ENCODE data around the gene HS3ST5.
"Not testable (repeated sequence)": the region's sequence is repeated elsewhere in the genome, so short reads cannot be mapped to it uniquely, and the experiment has no call there.

HS3ST5 gene

GRCh38 chr6:114280239-114280982 lies 62.4 kb downstream of the HS3ST5 start:
- FAIRE-seq = no peak
- no peak for DNase-seq (ENCODE audit: low spot score)

GRCh38 chr6:114277220-114277619 lies 65.6 kb downstream of the HS3ST5 start:
- no peak for DNase-seq (ENCODE audit: low spot score)
- FAIRE-seq = no peak

GRCh38 chr6:114276783-114277182 lies 66.0 kb downstream of the HS3ST5 start:
- DNase-seq (ENCODE audit: low spot score) (no peak), FAIRE-seq (no peak)

GRCh38 chr6:114274836-114275235 lies 68.0 kb downstream of the HS3ST5 start:
- FAIRE-seq = no peak
- no peak for DNase-seq (ENCODE audit: low spot score)

GRCh38 chr6:114272582-114272981 lies 70.2 kb downstream of the HS3ST5 start:
- FAIRE-seq (no peak), DNase-seq (ENCODE audit: low spot score) (no peak)

- DNase-seq (ENCODE audit: low spot score) (no peak), FAIRE-seq (no peak)
These were observed 71.4 kb downstream of the HS3ST5 start for GRCh38 chr6:114271405-114271804.

- DNase-seq (ENCODE audit: low spot score) = no peak
- no peak for FAIRE-seq
These were observed 74.9 kb downstream of the HS3ST5 start for GRCh38 chr6:114267897-114268296.

- FAIRE-seq (no peak), DNase-seq (ENCODE audit: low spot score) (no peak)
These were observed 82.0 kb downstream of the HS3ST5 start for GRCh38 chr6:114260810-114261209.

- FAIRE-seq = no peak
- no peak for DNase-seq (ENCODE audit: low spot score)
These were observed 84.4 kb downstream of the HS3ST5 start for GRCh38 chr6:114258376-114258775.

- DNase-seq (ENCODE audit: low spot score) (no peak), FAIRE-seq (no peak)
These were observed 89.4 kb downstream of the HS3ST5 start for GRCh38 chr6:114253431-114253830.

GRCh38 chr6:114249522-114249921 lies 93.3 kb downstream of the HS3ST5 start:
- no peak for FAIRE-seq

GRCh38 chr6:114247101-114247500 lies 95.7 kb downstream of the HS3ST5 start:
- FAIRE-seq (no peak), DNase-seq (ENCODE audit: low spot score) (no peak)

More at GRCh38 chr6:114249522-114249921, 93.3 kb downstream of the HS3ST5 start:
- DNase-seq (ENCODE audit: low spot score) = no peak

GRCh38 chr6:114240796-114241195 lies 102.0 kb downstream of the HS3ST5 start:
- no peak for FAIRE-seq

GRCh38 chr6:114228675-114229074 lies 114.1 kb downstream of the HS3ST5 start:
- FAIRE-seq (no peak), DNase-seq (ENCODE audit: low spot score) (no peak)

More at GRCh38 chr6:114240796-114241195, 102.0 kb downstream of the HS3ST5 start:
- DNase-seq (ENCODE audit: low spot score) = no peak

GRCh38 chr6:114227944-114228468 lies 114.8 kb downstream of the HS3ST5 start:
- DNase-seq (ENCODE audit: low spot score) (no peak), FAIRE-seq (no peak)

GRCh38 chr6:114220241-114220640 lies 122.6 kb downstream of the HS3ST5 start:
- no peak for FAIRE-seq
- DNase-seq (ENCODE audit: low spot score) = no peak

- DNase-seq (ENCODE audit: low spot score) = no peak
- no peak for FAIRE-seq
These were observed 124.1 kb downstream of the HS3ST5 start for GRCh38 chr6:114218437-114219340.

GRCh38 chr6:114217996-114218395 lies 124.8 kb downstream of the HS3ST5 start:
- not testable (repeated sequence) for DNase-seq (ENCODE audit: low spot score); FAIRE-seq

GRCh38 chr6:114216789-114217467 lies 125.9 kb downstream of the HS3ST5 start:
- DNase-seq (ENCODE audit: low spot score) (no peak), FAIRE-seq (no peak)

GRCh38 chr6:114210467-114210866 lies 132.4 kb downstream of the HS3ST5 start:
- FAIRE-seq = no peak
- DNase-seq (ENCODE audit: low spot score) = no peak

- DNase-seq (ENCODE audit: low spot score) = no peak
- no peak for FAIRE-seq
These were observed 139.4 kb downstream of the HS3ST5 start for GRCh38 chr6:114203460-114203859.

- FAIRE-seq (no peak), DNase-seq (ENCODE audit: low spot score) (no peak)
These were observed 140.4 kb downstream of the HS3ST5 start for GRCh38 chr6:114202389-114202788.
